HL-60 (cell line): ENCODE measurements around the gene PKP1.

Experiments used
- CTCF ChIP-seq: IDR thresholded peaks from one replicate; pipeline ENCODE4 v1.5.1; 2011; ENCODE audit warnings: low read length, control low read depth, inconsistent platforms; ENCODE audit not compliant: insufficient read depth
- POLR2AphosphoS5 ChIP-seq: IDR thresholded peaks from 2 replicates; pipeline ENCODE4 v1.6.1; 2012; ENCODE audit warnings: low read depth
- REST ChIP-seq: IDR thresholded peaks from 2 replicates; pipeline ENCODE4 v1.6.1; 2012; ENCODE audit warnings: low read depth; ENCODE audit not compliant: insufficient replicate concordance

GRCh38 chr1:201317551-201317950, 34.2 kb downstream of the PKP1 start:
- TF ChIP-seq CTCF (no peak), POLR2AphosphoS5 (no peak), REST (no peak)
